HG03139 (cell line): ENCODE data around the gene PRR33.

Experiments used
- ATAC-seq: cut with Tn5 transposase; IDR thresholded peaks from one replicate; pipeline ENCODE4 v1.9.1; 2021; ENCODE audit not compliant: unreplicated experiment

The PRR33 gene

DNA sequence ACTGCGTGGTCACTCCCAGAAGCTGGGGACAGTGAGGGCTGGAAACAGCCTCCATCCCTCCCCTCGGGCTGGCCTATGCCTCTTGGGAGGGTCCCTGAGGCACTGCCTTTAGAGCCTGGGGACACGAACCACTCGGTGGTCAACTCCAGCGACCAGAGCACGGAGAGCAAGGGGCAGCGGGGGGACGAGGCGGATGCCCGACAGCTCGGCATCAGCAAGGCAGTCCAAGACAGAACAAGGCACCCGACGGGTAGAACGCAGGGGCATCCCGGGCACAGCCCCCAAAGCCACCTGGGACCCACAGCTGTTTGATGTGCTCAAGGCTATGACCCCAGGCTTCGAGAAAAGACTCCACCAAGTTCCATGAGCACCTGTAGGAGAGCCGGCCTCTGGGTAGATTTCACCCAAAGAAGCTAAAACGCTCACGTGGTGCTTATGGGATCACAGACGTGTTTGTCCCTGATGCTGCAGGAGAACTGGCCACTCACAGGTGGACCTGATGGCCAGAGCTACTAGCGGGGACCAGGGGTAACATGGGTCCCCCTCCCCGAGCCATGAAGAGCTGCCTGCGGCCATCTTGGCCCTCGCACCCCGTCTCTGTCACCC, 39.3 kb downstream of the PRR33 start:
- no peak for ATAC-seq

DNA sequence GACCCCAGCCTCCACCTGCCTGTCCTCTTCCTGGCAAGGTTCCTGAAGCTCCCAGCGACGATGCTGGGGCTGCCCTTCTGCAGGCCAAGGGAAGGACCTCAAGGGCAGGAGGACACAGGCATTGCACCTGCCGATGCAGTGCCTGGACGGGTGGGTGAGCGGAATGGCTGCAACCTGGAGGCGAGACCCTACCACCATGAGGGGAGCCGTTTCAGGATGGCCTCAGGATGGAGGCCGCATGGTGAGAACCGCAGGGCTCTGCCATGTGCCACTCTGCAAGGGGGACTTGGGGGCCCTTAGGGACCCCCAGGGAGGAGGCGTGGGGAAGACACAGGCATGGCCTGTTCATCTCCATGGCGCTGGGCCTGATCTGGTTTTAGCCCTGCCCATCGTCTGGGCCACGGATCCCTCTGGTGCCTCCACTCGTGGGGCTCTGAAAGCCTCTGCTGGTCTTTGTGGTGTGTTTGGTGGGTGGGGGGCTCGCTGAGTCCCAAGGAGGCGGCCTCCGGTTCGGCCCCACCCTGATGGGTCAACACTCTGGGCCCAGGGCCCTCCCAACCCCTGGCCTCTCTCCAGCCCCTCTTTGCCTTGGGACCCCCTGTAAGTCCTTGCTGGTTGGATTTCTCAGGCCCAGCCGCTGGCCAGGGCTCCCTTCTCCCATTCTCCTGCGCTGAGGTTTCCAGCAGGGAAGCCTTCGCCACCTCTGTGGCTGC, 40.1 kb downstream of the PRR33 start:
- ATAC-seq: no peak

DNA sequence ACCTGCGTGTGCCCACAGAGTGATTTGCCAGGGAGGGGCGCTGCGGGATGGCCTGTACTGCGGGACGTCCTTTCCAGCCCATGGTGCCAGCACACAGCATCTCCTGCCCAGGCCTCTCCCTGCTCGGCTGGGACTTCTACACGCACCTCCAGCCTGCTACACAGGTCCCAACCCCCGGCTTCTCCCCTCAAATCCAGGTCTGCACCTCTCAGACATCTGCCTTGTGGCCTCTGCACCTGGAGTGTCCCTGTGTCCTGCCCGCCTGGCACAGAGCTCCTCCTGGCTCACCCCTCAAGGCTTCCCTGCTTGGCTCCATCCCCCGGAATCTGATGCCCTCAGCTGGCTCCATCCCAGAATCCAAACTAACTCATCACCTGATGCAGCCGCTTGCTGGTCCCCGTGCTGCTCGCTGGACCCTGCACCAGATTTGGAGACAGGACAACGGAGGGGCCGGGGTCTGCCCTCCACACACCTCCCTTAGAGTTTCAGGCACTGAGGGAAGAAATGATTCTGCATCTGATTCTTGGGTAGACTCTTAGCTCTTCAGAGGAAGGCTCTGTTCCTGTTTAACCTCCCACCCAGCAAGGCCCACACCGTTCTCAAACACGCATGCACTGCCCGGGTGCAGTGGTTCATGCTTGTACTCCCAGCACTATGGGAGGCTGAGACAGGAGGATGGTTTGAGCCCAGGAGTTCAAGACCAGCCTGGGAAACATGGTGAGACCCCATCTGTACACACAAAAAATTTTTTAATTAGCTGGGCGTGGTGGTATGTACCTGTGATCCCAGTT, 42.9 kb downstream of the PRR33 start:
- no peak for ATAC-seq

DNA sequence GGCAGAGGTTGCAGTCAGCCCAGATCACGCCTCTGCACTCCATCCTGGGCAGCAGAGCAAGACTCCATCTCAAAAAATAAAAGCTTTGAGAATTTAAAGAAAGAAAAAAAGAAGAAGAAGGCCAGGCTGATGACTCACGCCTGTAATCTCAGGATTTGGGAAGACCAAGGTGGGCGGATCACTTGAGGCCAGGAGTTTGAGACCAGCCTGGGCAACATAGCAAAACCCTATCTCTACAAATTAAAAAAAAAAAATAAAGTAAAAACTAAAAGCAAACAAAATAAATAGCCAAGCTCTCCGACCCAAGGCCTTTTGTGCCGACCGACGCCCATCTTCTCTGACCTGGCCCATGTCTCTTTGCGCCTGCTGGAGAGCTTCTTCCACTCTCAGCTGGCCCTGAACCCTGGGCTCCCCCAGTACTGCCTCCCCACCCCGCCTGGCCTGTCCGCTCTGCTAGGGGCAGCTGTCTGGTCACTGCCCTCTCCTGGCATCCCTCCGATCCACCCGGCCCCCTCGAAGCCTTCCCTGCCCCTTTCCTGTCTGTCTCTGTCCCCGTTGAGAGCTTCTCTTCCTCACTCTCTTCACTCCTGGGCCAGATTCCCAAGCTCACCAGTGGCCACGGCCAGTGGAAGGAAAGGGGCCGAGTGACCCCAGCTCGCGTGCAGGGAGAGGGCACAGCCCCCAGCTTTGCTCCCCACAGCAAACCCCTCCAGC, 43.6 kb downstream of the PRR33 start:
- ATAC-seq: no peak

DNA sequence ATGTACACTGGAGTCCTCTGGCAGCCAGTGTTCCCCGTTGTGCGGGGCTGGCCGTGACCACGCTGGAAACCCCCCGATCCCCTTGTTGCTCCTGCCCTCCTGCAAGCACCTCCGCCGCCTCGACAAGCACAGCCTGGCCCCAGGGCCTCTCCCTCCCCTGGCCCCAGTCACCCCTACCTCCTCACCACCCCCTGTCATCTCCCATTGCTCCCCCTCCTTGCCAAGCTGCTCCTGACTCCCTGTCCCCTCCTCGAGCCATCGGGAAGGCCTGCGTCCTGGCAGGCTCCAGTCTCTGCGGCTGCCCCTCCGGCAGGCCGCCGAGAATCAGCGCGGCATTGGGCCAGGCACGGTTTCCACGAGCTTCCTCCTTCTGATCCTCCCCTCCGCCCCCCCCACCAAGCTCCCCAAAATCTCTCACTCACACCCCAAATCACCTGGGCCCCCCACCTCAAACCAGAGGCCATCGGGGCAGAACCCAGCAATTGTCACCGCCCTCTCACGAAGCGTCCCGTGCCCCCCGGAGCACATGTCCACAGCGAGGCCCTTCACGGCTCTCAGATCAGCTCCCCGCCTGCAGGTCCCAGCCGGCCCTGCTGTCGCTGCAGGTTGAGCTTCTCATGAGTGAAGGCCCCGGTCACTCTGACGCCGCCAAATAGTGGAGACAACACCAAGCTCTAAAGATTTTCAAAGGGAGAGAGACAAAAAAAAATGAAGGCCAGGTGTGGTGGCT, 44.5 kb downstream of the PRR33 start:
- ATAC-seq: no peak

DNA sequence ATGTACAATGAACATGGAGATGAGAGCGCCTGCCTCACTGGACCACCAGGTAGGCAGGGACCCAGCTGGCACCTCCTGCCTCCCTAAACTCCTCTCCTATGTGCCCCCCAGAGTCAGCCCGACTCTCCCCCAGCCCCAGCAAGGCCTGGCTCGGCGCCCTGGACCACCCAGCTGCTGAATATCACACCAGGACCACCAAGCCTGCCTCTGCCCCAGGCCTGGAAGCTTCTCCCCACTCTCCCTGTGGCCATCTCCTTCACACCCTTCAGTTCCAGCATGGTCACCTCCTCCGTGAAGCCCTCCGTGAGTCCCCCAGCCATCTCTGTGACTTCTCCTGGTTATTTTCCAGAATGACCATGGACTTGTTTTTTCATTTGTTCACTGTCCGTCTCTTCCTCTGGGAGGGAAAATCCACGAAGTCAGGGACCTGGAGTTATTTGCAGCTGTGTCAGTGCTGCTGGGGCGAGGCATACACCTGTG, 45.2 kb downstream of the PRR33 start:
- no peak for ATAC-seq

DNA sequence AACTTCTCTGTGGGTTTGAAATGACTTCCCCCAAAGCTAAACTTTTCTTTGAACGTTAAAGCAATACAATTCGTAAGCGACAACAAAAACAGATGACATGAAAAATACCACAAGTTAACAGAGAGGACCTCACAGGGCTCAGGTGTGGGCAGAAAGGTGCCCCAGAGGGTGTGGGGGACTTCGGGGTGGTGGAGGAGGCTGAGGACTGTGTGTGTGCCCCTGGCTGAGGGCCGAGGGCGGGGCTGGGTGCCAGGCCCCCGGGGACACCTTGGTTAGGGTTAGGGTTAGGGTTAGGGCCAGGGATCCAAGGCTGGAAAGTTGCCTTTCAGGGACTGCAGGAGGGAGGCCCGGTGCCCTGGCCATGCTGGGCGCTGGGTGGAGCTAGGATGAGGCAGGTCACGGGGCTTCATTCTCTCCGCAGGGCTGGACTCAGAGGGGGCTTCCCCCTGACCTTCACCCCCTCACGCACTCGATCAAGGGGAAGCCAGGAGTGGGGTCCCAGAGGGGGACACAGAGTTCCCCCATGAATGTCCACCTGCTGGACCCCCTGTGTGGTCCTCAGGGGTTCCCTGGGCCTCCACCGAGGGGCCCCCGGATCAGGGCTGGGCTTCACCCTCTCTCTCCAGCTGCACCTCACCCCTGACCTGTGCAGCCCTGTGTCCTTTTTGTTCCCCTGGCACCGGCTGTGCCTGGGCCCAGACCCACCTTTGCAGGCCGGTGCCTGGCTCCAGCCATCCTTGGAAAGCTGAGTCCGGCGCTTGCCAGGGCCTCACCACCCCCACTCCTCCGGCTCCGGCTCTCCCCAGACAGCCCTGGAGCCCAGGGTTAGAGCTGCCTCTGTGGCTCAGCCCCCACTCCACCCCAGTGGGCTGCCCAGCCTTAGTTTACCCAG, 45.9 kb downstream of the PRR33 start:
- ATAC-seq: no peak

DNA sequence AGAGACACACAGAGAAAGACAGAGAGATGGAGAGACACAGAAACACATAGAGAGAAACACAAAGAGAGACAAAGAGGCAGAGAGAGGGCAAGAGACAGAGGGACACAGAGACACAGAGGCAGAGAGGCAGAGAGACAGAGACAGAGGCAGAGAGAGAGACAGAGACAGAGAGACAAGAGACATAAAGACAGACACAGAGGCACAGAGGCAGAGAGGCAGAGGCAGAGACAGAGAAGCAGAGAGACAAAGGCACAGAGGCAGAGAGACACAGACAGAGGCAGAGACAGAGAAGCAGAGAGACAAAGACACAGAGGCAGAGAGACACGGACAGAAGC, 46.6 kb downstream of the PRR33 start:
- no peak for ATAC-seq

DNA sequence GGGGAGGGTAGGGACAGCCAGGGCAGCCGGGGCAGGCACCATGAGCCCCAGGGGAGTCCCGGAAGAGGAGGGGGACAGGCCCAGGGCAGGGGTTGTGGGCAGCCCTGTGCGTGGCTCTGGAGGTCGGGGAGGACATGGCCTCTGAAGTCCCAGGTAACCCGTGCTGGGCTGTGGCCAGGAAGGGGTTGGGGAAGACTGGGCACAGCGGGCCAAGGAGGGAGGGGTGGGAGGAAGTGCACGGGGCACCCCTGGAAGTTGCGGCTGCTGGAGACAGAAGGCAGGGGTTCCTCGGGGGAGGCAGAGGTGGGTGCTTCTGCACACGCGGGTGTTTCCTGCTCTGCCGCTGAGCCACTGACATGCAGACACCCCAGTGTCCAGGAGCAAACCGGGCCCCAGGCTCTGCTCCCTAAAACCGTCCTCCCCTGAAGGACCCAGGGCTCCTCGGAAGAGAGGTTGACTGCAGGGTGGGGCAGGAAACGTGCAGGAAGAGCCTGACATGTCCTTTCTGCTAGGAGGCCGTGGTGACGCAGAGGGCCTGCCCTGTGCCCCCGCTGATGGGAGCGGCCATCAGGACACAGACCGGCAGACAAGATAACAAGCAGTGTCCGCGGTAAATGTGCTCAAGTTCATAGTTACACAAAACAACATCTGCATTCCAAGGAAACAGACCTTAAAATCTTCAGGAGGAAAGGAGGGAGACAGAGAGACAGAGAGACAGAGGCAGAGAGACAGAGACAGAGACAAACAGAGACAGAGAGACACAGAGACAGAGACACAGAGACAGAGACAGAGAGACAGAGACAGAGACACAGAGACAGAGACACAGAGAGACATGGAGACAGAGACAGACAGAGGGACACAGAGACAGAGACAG, 47.2 kb downstream of the PRR33 start:
- no peak for ATAC-seq

DNA sequence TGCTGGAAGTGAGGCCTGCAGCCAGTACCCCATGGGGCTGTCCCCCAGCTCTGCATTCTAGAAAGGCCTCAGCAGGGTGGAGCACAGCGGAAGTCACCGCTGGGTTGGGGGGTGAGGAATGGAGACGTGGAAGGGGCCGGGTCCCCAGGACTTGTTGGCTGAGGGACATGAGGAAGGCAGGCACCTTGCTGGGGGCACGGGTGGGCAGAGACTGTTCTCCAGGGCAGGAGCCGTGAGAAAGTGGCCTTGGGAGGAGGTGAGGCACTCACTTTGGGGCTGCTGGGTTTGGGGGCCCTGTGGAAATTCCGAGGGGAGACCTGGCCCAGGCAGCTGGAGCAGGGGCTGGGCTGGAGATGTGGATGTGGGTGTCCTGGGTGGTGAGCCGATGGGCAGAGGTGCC, 47.9 kb downstream of the PRR33 start:
- no peak for ATAC-seq

DNA sequence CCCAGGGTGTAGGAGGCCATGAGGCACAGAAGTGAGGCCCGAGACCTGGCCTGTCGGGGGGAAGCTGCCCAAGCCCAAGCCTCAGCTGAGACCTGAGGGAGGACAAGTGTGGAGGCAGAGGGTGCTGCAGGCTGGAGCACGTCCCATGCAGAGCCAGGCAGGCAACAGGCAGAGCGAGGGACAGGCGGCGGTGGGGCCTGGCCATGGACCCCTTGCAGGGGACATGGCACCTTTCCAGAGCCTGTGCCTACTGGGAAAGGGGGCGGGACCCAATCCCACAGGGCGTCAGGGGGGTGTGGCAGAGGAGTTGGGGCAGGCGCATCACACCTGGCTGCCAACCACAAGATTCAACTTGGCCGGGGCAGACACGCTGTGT, 48.6 kb downstream of the PRR33 start:
- no peak for ATAC-seq

DNA sequence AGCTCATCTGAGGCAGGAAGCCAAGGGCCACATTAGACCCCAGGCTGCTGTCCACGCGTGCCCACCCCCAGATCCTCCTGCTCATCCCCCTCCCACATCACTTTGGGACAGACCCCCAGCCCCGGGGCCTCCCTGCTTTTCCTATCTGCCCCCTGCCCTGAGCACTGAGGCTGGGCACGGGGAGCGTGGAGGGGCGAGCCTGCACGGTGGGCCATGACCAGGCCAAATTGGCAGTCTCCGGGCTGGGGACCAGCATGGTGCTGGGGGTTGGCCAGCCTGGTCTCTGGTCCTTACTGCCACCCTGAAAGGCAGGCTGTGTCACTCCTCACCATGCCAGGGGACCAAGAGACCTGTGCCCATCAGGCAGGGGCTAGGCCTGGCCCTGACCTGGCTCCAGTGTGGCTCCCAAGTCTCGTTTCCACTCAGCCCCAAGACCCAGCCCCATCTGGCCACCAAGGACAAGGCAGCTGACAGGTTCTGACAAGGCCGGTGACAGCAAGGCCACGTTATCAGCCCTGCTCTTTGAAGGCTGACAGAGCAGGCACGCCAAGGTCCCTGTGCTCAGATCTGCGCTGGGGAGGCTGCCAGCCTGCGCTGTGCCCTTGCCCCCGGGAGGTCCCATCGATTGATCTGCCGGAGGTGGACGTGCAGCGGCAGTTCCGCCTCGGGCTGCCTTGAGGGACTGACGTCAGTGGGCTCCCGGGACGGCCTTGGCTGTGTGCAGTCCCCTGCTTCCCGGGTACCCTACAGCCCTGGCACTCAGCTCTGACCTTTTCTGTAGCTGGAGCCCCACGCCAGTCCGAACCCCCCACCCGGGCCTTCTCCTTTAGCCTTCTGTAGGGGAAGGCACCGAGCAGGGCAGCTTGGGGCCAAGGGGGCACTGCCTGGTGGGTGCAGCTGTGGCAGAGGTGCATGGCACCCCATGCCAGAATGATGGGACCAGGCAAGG, 49.3 kb downstream of the PRR33 start:
- no peak for ATAC-seq

DNA sequence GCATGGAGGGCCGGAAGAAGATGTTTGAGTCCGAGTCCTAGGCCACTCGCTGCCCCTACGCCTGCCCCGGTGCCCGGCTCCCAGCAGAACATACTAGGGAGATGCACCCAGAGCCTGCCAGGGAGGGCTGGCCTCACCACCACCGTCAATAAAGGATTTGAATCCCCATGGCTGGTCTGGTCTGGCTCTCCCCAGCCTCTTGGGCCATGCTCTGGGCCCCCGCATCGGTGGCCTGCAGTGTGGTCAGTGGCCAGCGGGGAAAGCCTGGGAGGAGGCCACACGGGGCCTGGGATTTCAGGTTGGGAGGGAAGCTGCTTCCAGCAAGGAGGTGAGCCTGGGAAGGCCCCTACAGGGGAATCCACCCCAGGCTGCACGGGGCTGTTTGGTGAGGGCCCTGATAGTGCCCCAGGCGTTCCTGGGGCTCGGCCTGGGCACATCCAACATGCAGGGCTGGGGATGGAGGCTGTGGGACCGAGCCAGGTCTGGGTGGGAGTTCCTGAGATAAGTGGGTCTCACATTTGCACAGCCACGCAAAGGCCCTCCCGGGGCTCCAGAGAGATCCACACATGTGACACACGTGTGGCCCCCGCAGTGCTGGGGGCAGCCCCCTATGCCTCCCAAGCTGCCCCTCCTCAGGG, 50.1 kb downstream of the PRR33 start:
- no peak for ATAC-seq

DNA sequence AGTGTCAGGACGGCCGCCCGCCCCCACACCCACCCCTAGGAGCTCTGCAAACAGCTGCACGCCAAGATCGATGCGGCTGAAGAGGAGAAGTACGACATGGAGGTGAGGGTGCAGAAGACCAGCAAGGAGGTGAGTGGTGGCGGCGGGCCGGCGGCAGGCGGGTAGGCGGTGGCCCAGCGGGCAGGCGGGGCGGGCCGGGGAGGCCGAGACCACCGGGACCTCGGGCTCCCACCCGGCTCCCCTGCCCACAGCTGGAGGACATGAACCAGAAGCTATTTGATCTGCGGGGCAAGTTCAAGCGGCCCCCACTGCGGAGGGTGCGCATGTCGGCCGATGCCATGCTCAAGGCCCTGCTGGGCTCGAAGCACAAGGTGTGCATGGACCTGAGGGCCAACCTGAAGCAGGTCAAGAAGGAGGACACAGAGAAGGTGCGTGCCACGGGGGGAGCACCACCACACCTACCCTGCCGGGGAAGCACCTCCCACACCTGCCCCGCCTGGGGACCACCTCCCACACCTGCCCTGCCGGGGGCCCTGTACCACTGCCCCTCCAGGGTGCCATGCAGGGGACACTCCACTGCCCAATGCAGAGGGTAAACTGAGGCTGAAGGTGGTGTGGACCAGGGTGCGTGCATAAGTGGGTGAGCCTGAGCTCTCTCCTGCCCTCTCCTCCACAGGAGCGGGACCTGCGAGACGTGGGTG, 50.8 kb downstream of the PRR33 start:
- no peak for ATAC-seq

DNA sequence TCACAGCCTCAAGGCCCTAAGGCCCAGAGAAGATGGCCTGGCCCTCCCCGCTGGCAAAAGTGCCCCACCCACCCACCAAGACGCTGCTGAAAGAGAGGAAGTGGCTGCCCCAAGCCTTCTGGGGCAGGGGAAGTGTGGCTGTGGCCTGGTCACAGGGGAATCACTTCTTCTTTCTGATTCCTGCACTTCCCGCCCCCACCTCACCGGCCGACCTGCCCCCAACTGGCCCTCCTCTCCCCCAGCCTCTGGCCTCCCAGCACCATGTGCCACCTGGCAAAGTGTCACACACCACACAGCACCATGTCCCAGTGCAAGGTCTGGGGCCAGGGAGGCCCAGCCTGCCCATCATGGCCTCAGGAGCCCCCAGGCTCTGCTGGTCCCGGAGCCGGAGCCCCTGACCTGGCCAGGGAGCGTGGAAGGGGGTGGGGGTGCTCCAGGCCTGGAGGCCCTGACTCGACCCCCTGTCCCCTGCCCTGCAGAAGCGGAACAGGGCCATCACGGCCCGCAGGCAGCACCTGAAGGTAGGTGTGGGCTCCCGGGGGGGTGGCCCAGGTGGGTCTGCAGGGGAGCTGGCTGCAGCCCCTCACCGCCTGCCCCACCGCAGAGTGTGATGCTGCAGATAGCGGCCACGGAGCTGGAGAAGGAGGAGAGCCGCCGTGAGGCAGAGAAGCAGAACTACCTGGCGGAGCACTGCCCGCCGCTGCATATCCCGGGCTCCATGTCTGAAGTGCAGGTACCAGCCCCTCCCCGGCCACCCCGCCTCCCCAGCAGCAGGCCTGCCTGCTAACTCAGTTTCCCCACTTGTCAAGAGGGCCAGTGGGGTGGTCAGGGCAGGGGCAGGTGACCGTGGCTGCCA, 51.5 kb downstream of the PRR33 start:
- ATAC-seq: no peak
